ENCODE data around the gene CST4.

The CST4 gene

GRCh38 chr20:23649242-23649641 lies 39.6 kb downstream of the CST4 start:
- no peak overlapping the region for H3K4me3 ChIP-seq (ENCODE audit: low read length)
- no peaks in the 10 kb centered on the region for H3K36me3 ChIP-seq (ENCODE audit: control insufficient read depth, low read depth, low read length)
- H3K27ac ChIP-seq (ENCODE audit: low read length) = no peak overlapping the region
- H3K9ac ChIP-seq (ENCODE audit: low read length) = no peak overlapping the region
- H3K27me3 ChIP-seq (ENCODE audit: control insufficient read depth, insufficient read depth, low read length) = no peaks in the 10 kb centered on the region
- no peaks in the 10 kb centered on the region for H3K4me1 ChIP-seq (ENCODE audit: control insufficient read depth, low read depth, low read length)
- H3K9me3 ChIP-seq (ENCODE audit: control insufficient read depth, low read depth, low read length) = no peaks in the 10 kb centered on the region

- Histone ChIP-seq H3K4me1 (ENCODE audit: control insufficient read depth, low read depth, low read length) (no peaks in the 10 kb centered on the region), H3K27ac (ENCODE audit: low read length) (no peak overlapping the region)
Observed at GRCh38 chr20:23647346-23647745, 41.5 kb downstream of the CST4 start.

GRCh38 chr20:23646106-23646873 lies 42.5 kb downstream of the CST4 start:
- H3K27ac ChIP-seq (ENCODE audit: low read length) = no peak overlapping the region
- no peak overlapping the region for H3K4me3 ChIP-seq (ENCODE audit: low read length)
- no peaks in the 10 kb centered on the region for H3K36me3 ChIP-seq (ENCODE audit: control insufficient read depth, low read depth, low read length)
- H3K27me3 ChIP-seq (ENCODE audit: control insufficient read depth, insufficient read depth, low read length) = no peaks in the 10 kb centered on the region
- H3K9ac ChIP-seq (ENCODE audit: low read length) = no peak overlapping the region
- no peaks in the 10 kb centered on the region for H3K4me1 ChIP-seq (ENCODE audit: control insufficient read depth, low read depth, low read length)
- no peaks in the 10 kb centered on the region for H3K9me3 ChIP-seq (ENCODE audit: control insufficient read depth, low read depth, low read length)

More at GRCh38 chr20:23647346-23647745, 41.5 kb downstream of the CST4 start:
- H3K27me3 ChIP-seq (ENCODE audit: control insufficient read depth, insufficient read depth, low read length) = no peaks in the 10 kb centered on the region
- H3K9me3 ChIP-seq (ENCODE audit: control insufficient read depth, low read depth, low read length) = no peaks in the 10 kb centered on the region
- no peaks in the 10 kb centered on the region for H3K36me3 ChIP-seq (ENCODE audit: control insufficient read depth, low read depth, low read length)
- no peak overlapping the region for H3K4me3 ChIP-seq (ENCODE audit: low read length)
- no peak overlapping the region for H3K9ac ChIP-seq (ENCODE audit: low read length)

DNA sequence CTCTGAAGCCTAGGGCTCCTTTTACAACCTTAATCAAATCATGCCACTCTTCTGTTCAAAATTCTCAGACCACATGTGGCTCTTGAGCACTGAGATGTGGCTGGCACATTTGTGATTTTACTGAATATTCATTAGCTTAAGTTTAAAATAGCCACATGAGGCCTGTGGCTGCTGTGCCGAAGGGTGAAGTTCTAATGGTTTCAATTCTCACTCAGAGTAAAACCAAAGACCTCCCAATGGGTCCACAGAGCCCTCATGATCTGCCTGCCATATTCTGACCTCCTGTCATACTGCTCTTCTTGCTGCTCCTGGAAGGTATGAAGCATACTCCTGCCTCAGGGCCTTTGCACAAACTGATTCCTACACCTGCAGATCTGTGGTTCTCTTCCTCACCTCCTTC lies 43.3 kb downstream of the CST4 start:
- no peaks in the 10 kb centered on the region for H3K27me3 ChIP-seq (ENCODE audit: control insufficient read depth, insufficient read depth, low read length)
- H3K4me3 ChIP-seq (ENCODE audit: low read length) = no peak overlapping the region
- no peak overlapping the region for H3K27ac ChIP-seq (ENCODE audit: low read length)
- no peaks in the 10 kb centered on the region for H3K4me1 ChIP-seq (ENCODE audit: control insufficient read depth, low read depth, low read length)
- H3K9me3 ChIP-seq (ENCODE audit: control insufficient read depth, low read depth, low read length) = no peaks in the 10 kb centered on the region
- H3K36me3 ChIP-seq (ENCODE audit: control insufficient read depth, low read depth, low read length) = no peaks in the 10 kb centered on the region
- H3K9ac ChIP-seq (ENCODE audit: low read length) = no peak overlapping the region

DNA sequence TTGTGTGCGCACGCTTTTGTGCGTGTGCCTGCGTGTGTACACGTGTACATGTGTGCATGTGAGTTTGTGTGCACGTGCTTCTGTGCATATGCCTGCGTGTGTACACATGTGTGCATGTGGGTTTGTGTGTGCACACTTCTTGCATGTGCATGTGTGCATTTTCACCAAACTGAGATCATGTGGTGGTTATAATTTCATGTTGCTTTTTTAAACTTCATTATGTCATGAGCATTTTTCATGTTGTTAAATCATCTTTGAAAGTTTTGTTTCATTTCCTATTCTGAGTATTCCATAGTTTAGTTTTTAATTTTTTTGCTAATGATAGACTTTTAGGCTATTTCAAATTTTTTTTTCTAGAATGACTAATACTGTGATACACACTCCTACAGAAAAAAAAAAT lies 44.7 kb downstream of the CST4 start:
- Histone ChIP-seq H3K36me3 (ENCODE audit: control insufficient read depth, low read depth, low read length) (no peaks in the 10 kb centered on the region), H3K4me3 (ENCODE audit: low read length) (no peak overlapping the region)

GRCh38 chr20:23643659-23644058 lies 45.2 kb downstream of the CST4 start:
- H3K4me1 ChIP-seq (ENCODE audit: control insufficient read depth, low read depth, low read length) = no peaks in the 10 kb centered on the region
- no peak overlapping the region for H3K9ac ChIP-seq (ENCODE audit: low read length)
- no peak overlapping the region for H3K27ac ChIP-seq (ENCODE audit: low read length)
- H3K27me3 ChIP-seq (ENCODE audit: control insufficient read depth, insufficient read depth, low read length) = no peaks in the 10 kb centered on the region
- no peak overlapping the region for H3K4me3 ChIP-seq (ENCODE audit: low read length)
- H3K9me3 ChIP-seq (ENCODE audit: control insufficient read depth, low read depth, low read length) = no peaks in the 10 kb centered on the region
- H3K36me3 ChIP-seq (ENCODE audit: control insufficient read depth, low read depth, low read length) = no peaks in the 10 kb centered on the region

More for the DNA sequence above, 44.7 kb downstream of the CST4 start:
- Histone ChIP-seq H3K4me1 (ENCODE audit: control insufficient read depth, low read depth, low read length) (no peaks in the 10 kb centered on the region), H3K27ac (ENCODE audit: low read length) (no peak overlapping the region), H3K9ac (ENCODE audit: low read length) (no peak overlapping the region), H3K9me3 (ENCODE audit: control insufficient read depth, low read depth, low read length) (no peaks in the 10 kb centered on the region), H3K27me3 (ENCODE audit: control insufficient read depth, insufficient read depth, low read length) (no peaks in the 10 kb centered on the region)

GRCh38 chr20:23641936-23642751 lies 46.7 kb downstream of the CST4 start:
- Histone ChIP-seq H3K9me3 (ENCODE audit: control insufficient read depth, low read depth, low read length) (no peaks in the 10 kb centered on the region), H3K4me1 (ENCODE audit: control insufficient read depth, low read depth, low read length) (no peaks in the 10 kb centered on the region), H3K27ac (ENCODE audit: low read length) (no peak overlapping the region), H3K9ac (ENCODE audit: low read length) (no peak overlapping the region), H3K4me3 (ENCODE audit: low read length) (no peak overlapping the region), H3K36me3 (ENCODE audit: control insufficient read depth, low read depth, low read length) (no peaks in the 10 kb centered on the region), H3K27me3 (ENCODE audit: control insufficient read depth, insufficient read depth, low read length) (no peaks in the 10 kb centered on the region)

DNA sequence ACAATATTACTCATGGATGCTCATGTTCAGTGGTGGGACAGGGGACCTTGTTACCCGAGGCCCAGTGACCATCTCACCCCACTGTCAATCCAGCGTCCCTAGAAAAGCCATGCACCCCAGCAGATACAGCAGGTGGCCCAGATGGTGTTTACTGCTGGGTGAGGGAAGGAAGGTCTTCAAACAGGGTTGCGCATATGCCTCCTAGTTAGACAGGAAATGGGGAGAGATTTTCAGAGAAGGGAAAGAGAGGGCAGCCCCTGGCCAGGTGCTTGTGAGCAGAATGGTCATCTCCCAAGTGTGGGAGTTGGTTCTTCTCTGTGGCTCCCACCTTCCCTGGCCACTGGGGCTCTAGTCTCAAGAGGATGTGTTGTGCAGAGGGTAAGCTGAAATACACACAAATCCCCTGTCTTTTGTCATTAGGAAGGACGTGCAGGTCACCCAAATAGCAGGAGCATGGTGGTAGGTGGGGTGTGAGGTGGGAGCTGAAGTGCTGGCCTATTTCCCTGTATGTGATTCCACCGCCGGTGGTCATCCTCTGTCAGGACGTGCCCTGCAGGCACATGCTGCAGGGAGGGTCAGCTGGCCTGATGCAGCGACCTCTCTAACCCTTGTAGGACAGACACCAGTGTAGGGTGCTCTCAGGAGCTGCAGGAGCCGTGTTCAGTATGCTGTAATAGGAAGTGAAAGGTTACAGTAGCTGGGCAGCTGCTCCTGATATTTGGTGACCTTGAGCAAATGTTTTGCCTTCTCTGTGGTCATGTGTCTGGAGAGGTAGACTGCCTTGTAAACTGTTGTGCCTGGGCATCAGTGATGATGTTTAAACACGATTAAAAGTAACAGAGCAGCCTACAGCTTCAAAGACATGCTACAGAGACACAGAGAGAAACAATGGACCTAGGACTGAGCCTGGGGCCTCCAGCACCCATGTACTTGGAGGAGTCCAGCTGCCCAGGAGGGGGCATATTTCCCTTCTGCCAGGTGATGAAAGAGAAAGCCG lies 47.9 kb downstream of the CST4 start:
- H3K4me1 ChIP-seq (ENCODE audit: control insufficient read depth, low read depth, low read length) = peaks cover 7% of the 10 kb centered on the region
- H3K36me3 ChIP-seq (ENCODE audit: control insufficient read depth, low read depth, low read length) = no peaks in the 10 kb centered on the region
- H3K9me3 ChIP-seq (ENCODE audit: control insufficient read depth, low read depth, low read length) = no peaks in the 10 kb centered on the region
- H3K4me3 ChIP-seq (ENCODE audit: low read length) = no peak overlapping the region
- peaks cover 12% of the 10 kb centered on the region for H3K27me3 ChIP-seq (ENCODE audit: control insufficient read depth, insufficient read depth, low read length)
- H3K27ac ChIP-seq (ENCODE audit: low read length) = no peak overlapping the region
- H3K9ac ChIP-seq (ENCODE audit: low read length) = no peak overlapping the region

- Histone ChIP-seq H3K27me3 (ENCODE audit: control insufficient read depth, insufficient read depth, low read length) (peaks cover 12% of the 10 kb centered on the region), H3K36me3 (ENCODE audit: control insufficient read depth, low read depth, low read length) (no peaks in the 10 kb centered on the region), H3K4me1 (ENCODE audit: control insufficient read depth, low read depth, low read length) (peaks cover 7% of the 10 kb centered on the region), H3K9ac (ENCODE audit: low read length) (no peak overlapping the region), H3K4me3 (ENCODE audit: low read length) (no peak overlapping the region), H3K27ac (ENCODE audit: low read length) (no peak overlapping the region), H3K9me3 (ENCODE audit: control insufficient read depth, low read depth, low read length) (no peaks in the 10 kb centered on the region)
Observed at GRCh38 chr20:23640018-23640601, 48.7 kb downstream of the CST4 start.

- Histone ChIP-seq H3K9me3 (ENCODE audit: control insufficient read depth, low read depth, low read length) (no peaks in the 10 kb centered on the region), H3K36me3 (ENCODE audit: control insufficient read depth, low read depth, low read length) (no peaks in the 10 kb centered on the region), H3K9ac (ENCODE audit: low read length) (no peak overlapping the region), H3K4me1 (ENCODE audit: control insufficient read depth, low read depth, low read length) (peaks cover 7% of the 10 kb centered on the region), H3K27me3 (ENCODE audit: control insufficient read depth, insufficient read depth, low read length) (peaks cover 12% of the 10 kb centered on the region), H3K4me3 (ENCODE audit: low read length) (no peak overlapping the region), H3K27ac (ENCODE audit: low read length) (no peak overlapping the region)
Observed at GRCh38 chr20:23639490-23639958, 49.3 kb downstream of the CST4 start.

DNA sequence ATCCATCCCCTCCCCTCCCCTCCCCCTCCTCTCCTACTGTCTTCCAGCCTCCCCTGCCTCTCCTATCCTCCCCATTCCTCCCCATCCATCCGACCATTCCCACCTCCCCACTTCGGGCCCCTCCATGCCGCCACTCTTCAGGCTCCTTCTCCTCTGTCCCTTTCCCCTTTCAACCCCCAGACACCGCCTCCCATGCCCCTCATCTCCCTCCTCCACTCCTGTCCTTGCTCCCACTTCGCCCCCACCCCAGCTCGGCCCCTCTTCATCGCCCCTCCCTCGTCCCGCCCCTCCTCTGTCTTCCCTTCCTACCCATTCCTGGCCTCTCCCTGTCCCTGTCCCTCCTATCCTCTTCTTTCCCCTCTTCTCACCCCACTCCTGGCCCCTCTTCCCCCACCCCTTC lies 50.5 kb downstream of the CST4 start:
- Histone ChIP-seq H3K9ac (ENCODE audit: low read length) (no peak overlapping the region), H3K4me3 (ENCODE audit: low read length) (peak overlapping the region; percentile 57), H3K36me3 (ENCODE audit: control insufficient read depth, low read depth, low read length) (no peaks in the 10 kb centered on the region), H3K27ac (ENCODE audit: low read length) (no peak overlapping the region), H3K4me1 (ENCODE audit: control insufficient read depth, low read depth, low read length) (peaks cover 7% of the 10 kb centered on the region), H3K27me3 (ENCODE audit: control insufficient read depth, insufficient read depth, low read length) (peaks cover 12% of the 10 kb centered on the region), H3K9me3 (ENCODE audit: control insufficient read depth, low read depth, low read length) (no peaks in the 10 kb centered on the region)
